GM23338 (cell line): ENCODE measurements around the gene SNRPA. TPM values are rescaled to one million over a fixed set of nuclear protein-coding genes. Genes with fewer than 3 reads are reported as not detected.

ENCODE experiments used
- ATAC-seq: fragments of 200-7000 bp; cut with Tn5 transposase; 3 replicates; pipeline ENCODE4 v1.9.1; 2020
- DNase-seq: peaks from one replicate; pipeline ENCODE4 v3.0.0-alpha.2; 2015; ENCODE audit warnings: low spot score
- H2AFZ ChIP-seq: fragments of 200-600 bp; sonication (generic); 2 replicates; pipeline ENCODE4 v1.8.0; 2016; ENCODE audit warnings: antibody characterized with exemption, mild to moderate bottlenecking, moderate library complexity
- H3F3A ChIP-seq: fragments of 200-600 bp; sonication (generic); replicated peaks from 2 replicates; pipeline ENCODE4 v1.8.0; 2017; ENCODE audit warnings: antibody characterized with exemption, mixed run types, low read depth
- H3K27ac ChIP-seq: fragments of 200-600 bp; sonication (generic); 2 replicates; pipeline ENCODE4 v1.6.1; 2016; ENCODE audit warnings: low read depth
- H3K27me3 ChIP-seq: fragments of 200-600 bp; sonication (generic); 2 replicates; pipeline ENCODE4 v1.8.0; 2016; ENCODE audit warnings: mild to moderate bottlenecking, mixed run types, moderate library complexity; ENCODE audit not compliant: insufficient read depth
- H3K36me3 ChIP-seq: fragments of 200-600 bp; sonication (generic); 2 replicates; pipeline ENCODE4 v1.8.0; 2016; ENCODE audit warnings: mild to moderate bottlenecking; ENCODE audit not compliant: insufficient read depth
- H3K4me1 ChIP-seq: fragments of 200-600 bp; sonication (generic); 2 replicates; pipeline ENCODE4 v1.8.0; 2016; ENCODE audit warnings: mild to moderate bottlenecking, moderate library complexity; ENCODE audit not compliant: insufficient read depth
- H3K4me2 ChIP-seq: fragments of 200-600 bp; sonication (generic); 2 replicates; pipeline ENCODE4 v1.7.1; 2017; ENCODE audit warnings: mixed run types
- H3K4me3 ChIP-seq: fragments of 200-600 bp; sonication (generic); 2 replicates; pipeline ENCODE4 v1.6.1; 2016; ENCODE audit warnings: mixed run types
- H3K79me2 ChIP-seq: fragments of 200-600 bp; sonication (generic); replicated peaks from 2 replicates; pipeline ENCODE4 v1.8.0; 2017; ENCODE audit warnings: mild to moderate bottlenecking; ENCODE audit not compliant: insufficient read depth
- H3K9me2 ChIP-seq: fragments of 200-600 bp; sonication (generic); 2 replicates; pipeline ENCODE4 v1.8.0; 2017; ENCODE audit not compliant: insufficient read depth
- H4K20me1 ChIP-seq: fragments of 200-600 bp; sonication (generic); replicated peaks from 2 replicates; pipeline ENCODE4 v1.8.0; 2017; ENCODE audit warnings: mild to moderate bottlenecking; ENCODE audit not compliant: insufficient read depth
- H3K27ac Mint-ChIP-seq: 2 replicates; pipeline ENCODE4 v1.8.0; 2020; ENCODE audit warnings: inconsistent platforms, mild to moderate bottlenecking, moderate library complexity, mixed read lengths
- H3K27me3 Mint-ChIP-seq: 3 replicates; pipeline ENCODE4 v1.8.0; 2022; ENCODE audit warnings: low read depth, mild to moderate bottlenecking, moderate library complexity, mixed read lengths, inconsistent platforms; ENCODE audit not compliant: insufficient read depth, poor library complexity
- H3K36me3 Mint-ChIP-seq: 3 replicates; pipeline ENCODE4 v1.8.0; 2021; ENCODE audit warnings: low read depth, mild to moderate bottlenecking, inconsistent platforms, moderate library complexity, mixed read lengths
- H3K4me1 Mint-ChIP-seq: 3 replicates; pipeline ENCODE4 v1.8.0; 2020; ENCODE audit warnings: mild to moderate bottlenecking, inconsistent platforms, mixed read lengths
- H3K4me3 Mint-ChIP-seq: 3 replicates; pipeline ENCODE4 v1.8.0; 2021; ENCODE audit warnings: moderate library complexity, mild to moderate bottlenecking, inconsistent platforms, mixed read lengths
- H3K9me3 Mint-ChIP-seq: 3 replicates; pipeline ENCODE4 v1.8.0; 2020; ENCODE audit warnings: moderate library complexity, mild to moderate bottlenecking, inconsistent platforms, mixed read lengths
- CREB1 ChIP-seq: fragments of 250-450 bp; sonication (Bioruptor Pico); IDR thresholded peaks from 2 replicates; pipeline ENCODE4 v1.5.0; 2020; ENCODE audit warnings: low read depth, mild to moderate bottlenecking, moderate library complexity
- EZH2 ChIP-seq: fragments of 200-600 bp; sonication (generic); IDR thresholded peaks from one replicate; pipeline ENCODE4 v1.8.0; 2017; ENCODE audit warnings: antibody characterized with exemption, mild to moderate bottlenecking, low read depth; ENCODE audit not compliant: unreplicated experiment
- EZH2phosphoT487 ChIP-seq: fragments of 200-600 bp; sonication (generic); IDR thresholded peaks from one replicate; pipeline ENCODE4 v1.8.1; 2018; ENCODE audit warnings: antibody characterized with exemption; ENCODE audit not compliant: unreplicated experiment
- JUNB ChIP-seq: IDR thresholded peaks from one replicate; pipeline ENCODE4 v1.6.1; 2016; ENCODE audit warnings: antibody characterized with exemption; ENCODE audit not compliant: unreplicated experiment
- NANOG ChIP-seq: IDR thresholded peaks from 2 replicates; pipeline ENCODE4 v1.6.1; 2016; ENCODE audit warnings: antibody characterized with exemption, borderline replicate concordance
- POLR2AphosphoS5 ChIP-seq: IDR thresholded peaks from 2 replicates; pipeline ENCODE4 v1.6.1; 2016; ENCODE audit warnings: antibody characterized with exemption, low read depth
- STAT1 ChIP-seq: IDR thresholded peaks from one replicate; pipeline ENCODE4 v1.6.1; 2016; ENCODE audit warnings: antibody characterized with exemption; ENCODE audit not compliant: unreplicated experiment
- ZNF114 ChIP-seq: fragments of 250-450 bp; sonication (Bioruptor Pico); IDR thresholded peaks from 2 replicates; pipeline ENCODE4 v1.5.0; 2020; ENCODE audit warnings: mild to moderate bottlenecking, moderate library complexity
- ZNF331 ChIP-seq: fragments of 250-450 bp; sonication (Bioruptor Pico); IDR thresholded peaks from 2 replicates; pipeline ENCODE4 v1.5.0; 2020; ENCODE audit warnings: low read depth, mild to moderate bottlenecking, moderate library complexity
- polyA plus RNA-seq: library from polyadenylated mRNA; unstranded; fragments of >200 nt; fragmentation: Nextera tagmentation; extraction: Ambion mirVana; gene quantifications from 2 replicates; pipeline ENCODE4 v1.2.1, GENCODE V29; 2016
- total RNA-seq: library from RNA; depleted of rRNA; stranded (reverse); fragments of >200 nt; shearing (Covaris generic); gene quantifications from 2 replicates; pipeline ENCODE4 v1.2.3, GENCODE V29; 2014
- TF ChIP-seq, protein P1 (sequence below): IDR thresholded peaks from 2 replicates; pipeline ENCODE4 v1.6.1; 2016; ENCODE audit warnings: antibody characterized with exemption
- TF ChIP-seq, protein P2 (sequence below), 2 experiments: fragments of 200-600 bp in 1 of 2; sonication (generic) in 1 of 2; conservative IDR thresholded peaks; 2 replicates each; pipeline versions ENCODE4 v1.5.1 to v1.6.1; 2016 to 2017; ENCODE audit warnings: antibody characterized with exemption in 2 of 2, low read depth in 2 of 2, mild to moderate bottlenecking in 2 of 2, moderate library complexity in 1 of 2
- TF ChIP-seq, protein P3 (sequence below): IDR thresholded peaks from one replicate; pipeline ENCODE4 v1.6.1; 2018; ENCODE audit warnings: antibody characterized with exemption; ENCODE audit not compliant: unreplicated experiment
- TF ChIP-seq, protein P4 (sequence below): fragments of 250-450 bp; sonication (Bioruptor Pico); IDR thresholded peaks from 2 replicates; pipeline ENCODE4 v1.5.0; 2020; ENCODE audit warnings: mild to moderate bottlenecking, moderate library complexity

Gene SNRPA
- total and polyA plus RNA-seq, 2 experiments from 2014 or later: 295 to 326 TPM

DNA sequence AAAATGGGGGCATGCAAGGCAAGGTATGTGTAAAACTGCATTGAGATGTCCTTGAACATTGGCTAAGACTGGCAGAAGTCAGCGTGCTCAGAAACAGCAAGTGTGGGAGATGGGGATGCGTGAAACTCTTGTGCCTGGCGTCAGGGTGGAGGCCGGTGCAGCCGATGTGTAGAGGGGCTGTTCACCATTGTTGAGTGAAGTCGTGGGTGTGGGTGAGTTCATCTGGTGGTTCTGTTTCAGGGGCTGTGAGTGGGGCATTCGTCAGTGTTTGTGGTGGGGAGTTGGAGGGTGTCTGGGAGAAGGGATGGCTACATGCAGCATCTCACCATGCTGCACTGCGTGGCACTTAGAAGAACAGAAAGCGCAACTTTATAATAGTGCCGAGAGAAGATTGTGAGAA is 13.0 kb downstream of the SNRPA start:
- no peak overlapping the region for H3K27ac Mint-ChIP-seq
- H3K79me2 ChIP-seq: peaks cover 20% of the 10 kb centered on the region; the same call in 1 of the 2 replicates
- no peaks in the 10 kb centered on the region for H3K4me1 ChIP-seq
- H3K4me3 Mint-ChIP-seq: no peak overlapping the region
- H3F3A ChIP-seq: peaks cover 55% of the 10 kb centered on the region
- H3K4me1 Mint-ChIP-seq: no peaks in the 10 kb centered on the region
- peaks cover 67% of the 10 kb centered on the region for H3K36me3 ChIP-seq
- ATAC-seq (no peak), DNase-seq (no peak)
- no peaks in the 10 kb centered on the region for H3K9me2 ChIP-seq
- peaks cover 34% of the 10 kb centered on the region for H4K20me1 ChIP-seq
- peaks cover 2% of the 10 kb centered on the region for H3K27me3 Mint-ChIP-seq
- no peak overlapping the region for H2AFZ ChIP-seq
- no peaks in the 10 kb centered on the region for H3K27me3 ChIP-seq
- H3K9me3 Mint-ChIP-seq: no peaks in the 10 kb centered on the region
- peaks cover 84% of the 10 kb centered on the region for H3K36me3 Mint-ChIP-seq
- TF ChIP-seq, protein P1, sequence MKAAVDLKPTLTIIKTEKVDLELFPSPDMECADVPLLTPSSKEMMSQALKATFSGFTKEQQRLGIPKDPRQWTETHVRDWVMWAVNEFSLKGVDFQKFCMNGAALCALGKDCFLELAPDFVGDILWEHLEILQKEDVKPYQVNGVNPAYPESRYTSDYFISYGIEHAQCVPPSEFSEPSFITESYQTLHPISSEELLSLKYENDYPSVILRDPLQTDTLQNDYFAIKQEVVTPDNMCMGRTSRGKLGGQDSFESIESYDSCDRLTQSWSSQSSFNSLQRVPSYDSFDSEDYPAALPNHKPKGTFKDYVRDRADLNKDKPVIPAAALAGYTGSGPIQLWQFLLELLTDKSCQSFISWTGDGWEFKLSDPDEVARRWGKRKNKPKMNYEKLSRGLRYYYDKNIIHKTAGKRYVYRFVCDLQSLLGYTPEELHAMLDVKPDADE: no peak
- TF ChIP-seq NANOG: no peak
- no peak for TF ChIP-seq ZNF114 (CRISPR knock-in tag)
- no peak for TF ChIP-seq STAT1
- TF ChIP-seq, protein P2, sequence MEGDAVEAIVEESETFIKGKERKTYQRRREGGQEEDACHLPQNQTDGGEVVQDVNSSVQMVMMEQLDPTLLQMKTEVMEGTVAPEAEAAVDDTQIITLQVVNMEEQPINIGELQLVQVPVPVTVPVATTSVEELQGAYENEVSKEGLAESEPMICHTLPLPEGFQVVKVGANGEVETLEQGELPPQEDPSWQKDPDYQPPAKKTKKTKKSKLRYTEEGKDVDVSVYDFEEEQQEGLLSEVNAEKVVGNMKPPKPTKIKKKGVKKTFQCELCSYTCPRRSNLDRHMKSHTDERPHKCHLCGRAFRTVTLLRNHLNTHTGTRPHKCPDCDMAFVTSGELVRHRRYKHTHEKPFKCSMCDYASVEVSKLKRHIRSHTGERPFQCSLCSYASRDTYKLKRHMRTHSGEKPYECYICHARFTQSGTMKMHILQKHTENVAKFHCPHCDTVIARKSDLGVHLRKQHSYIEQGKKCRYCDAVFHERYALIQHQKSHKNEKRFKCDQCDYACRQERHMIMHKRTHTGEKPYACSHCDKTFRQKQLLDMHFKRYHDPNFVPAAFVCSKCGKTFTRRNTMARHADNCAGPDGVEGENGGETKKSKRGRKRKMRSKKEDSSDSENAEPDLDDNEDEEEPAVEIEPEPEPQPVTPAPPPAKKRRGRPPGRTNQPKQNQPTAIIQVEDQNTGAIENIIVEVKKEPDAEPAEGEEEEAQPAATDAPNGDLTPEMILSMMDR (conservative IDR thresholded peaks at IDR 0.05; ENCODE audit: low read depth in 2 of 2): no peak
- no peak for TF ChIP-seq EZH2phosphoT487
- TF ChIP-seq, protein P3, sequence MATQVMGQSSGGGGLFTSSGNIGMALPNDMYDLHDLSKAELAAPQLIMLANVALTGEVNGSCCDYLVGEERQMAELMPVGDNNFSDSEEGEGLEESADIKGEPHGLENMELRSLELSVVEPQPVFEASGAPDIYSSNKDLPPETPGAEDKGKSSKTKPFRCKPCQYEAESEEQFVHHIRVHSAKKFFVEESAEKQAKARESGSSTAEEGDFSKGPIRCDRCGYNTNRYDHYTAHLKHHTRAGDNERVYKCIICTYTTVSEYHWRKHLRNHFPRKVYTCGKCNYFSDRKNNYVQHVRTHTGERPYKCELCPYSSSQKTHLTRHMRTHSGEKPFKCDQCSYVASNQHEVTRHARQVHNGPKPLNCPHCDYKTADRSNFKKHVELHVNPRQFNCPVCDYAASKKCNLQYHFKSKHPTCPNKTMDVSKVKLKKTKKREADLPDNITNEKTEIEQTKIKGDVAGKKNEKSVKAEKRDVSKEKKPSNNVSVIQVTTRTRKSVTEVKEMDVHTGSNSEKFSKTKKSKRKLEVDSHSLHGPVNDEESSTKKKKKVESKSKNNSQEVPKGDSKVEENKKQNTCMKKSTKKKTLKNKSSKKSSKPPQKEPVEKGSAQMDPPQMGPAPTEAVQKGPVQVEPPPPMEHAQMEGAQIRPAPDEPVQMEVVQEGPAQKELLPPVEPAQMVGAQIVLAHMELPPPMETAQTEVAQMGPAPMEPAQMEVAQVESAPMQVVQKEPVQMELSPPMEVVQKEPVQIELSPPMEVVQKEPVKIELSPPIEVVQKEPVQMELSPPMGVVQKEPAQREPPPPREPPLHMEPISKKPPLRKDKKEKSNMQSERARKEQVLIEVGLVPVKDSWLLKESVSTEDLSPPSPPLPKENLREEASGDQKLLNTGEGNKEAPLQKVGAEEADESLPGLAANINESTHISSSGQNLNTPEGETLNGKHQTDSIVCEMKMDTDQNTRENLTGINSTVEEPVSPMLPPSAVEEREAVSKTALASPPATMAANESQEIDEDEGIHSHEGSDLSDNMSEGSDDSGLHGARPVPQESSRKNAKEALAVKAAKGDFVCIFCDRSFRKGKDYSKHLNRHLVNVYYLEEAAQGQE: no peak
- no peak for TF ChIP-seq JUNB
- TF ChIP-seq ZNF331 (CRISPR knock-in tag): no peak
- no peak for TF ChIP-seq POLR2AphosphoS5
- no peak for TF ChIP-seq EZH2
- TF ChIP-seq, protein P4, sequence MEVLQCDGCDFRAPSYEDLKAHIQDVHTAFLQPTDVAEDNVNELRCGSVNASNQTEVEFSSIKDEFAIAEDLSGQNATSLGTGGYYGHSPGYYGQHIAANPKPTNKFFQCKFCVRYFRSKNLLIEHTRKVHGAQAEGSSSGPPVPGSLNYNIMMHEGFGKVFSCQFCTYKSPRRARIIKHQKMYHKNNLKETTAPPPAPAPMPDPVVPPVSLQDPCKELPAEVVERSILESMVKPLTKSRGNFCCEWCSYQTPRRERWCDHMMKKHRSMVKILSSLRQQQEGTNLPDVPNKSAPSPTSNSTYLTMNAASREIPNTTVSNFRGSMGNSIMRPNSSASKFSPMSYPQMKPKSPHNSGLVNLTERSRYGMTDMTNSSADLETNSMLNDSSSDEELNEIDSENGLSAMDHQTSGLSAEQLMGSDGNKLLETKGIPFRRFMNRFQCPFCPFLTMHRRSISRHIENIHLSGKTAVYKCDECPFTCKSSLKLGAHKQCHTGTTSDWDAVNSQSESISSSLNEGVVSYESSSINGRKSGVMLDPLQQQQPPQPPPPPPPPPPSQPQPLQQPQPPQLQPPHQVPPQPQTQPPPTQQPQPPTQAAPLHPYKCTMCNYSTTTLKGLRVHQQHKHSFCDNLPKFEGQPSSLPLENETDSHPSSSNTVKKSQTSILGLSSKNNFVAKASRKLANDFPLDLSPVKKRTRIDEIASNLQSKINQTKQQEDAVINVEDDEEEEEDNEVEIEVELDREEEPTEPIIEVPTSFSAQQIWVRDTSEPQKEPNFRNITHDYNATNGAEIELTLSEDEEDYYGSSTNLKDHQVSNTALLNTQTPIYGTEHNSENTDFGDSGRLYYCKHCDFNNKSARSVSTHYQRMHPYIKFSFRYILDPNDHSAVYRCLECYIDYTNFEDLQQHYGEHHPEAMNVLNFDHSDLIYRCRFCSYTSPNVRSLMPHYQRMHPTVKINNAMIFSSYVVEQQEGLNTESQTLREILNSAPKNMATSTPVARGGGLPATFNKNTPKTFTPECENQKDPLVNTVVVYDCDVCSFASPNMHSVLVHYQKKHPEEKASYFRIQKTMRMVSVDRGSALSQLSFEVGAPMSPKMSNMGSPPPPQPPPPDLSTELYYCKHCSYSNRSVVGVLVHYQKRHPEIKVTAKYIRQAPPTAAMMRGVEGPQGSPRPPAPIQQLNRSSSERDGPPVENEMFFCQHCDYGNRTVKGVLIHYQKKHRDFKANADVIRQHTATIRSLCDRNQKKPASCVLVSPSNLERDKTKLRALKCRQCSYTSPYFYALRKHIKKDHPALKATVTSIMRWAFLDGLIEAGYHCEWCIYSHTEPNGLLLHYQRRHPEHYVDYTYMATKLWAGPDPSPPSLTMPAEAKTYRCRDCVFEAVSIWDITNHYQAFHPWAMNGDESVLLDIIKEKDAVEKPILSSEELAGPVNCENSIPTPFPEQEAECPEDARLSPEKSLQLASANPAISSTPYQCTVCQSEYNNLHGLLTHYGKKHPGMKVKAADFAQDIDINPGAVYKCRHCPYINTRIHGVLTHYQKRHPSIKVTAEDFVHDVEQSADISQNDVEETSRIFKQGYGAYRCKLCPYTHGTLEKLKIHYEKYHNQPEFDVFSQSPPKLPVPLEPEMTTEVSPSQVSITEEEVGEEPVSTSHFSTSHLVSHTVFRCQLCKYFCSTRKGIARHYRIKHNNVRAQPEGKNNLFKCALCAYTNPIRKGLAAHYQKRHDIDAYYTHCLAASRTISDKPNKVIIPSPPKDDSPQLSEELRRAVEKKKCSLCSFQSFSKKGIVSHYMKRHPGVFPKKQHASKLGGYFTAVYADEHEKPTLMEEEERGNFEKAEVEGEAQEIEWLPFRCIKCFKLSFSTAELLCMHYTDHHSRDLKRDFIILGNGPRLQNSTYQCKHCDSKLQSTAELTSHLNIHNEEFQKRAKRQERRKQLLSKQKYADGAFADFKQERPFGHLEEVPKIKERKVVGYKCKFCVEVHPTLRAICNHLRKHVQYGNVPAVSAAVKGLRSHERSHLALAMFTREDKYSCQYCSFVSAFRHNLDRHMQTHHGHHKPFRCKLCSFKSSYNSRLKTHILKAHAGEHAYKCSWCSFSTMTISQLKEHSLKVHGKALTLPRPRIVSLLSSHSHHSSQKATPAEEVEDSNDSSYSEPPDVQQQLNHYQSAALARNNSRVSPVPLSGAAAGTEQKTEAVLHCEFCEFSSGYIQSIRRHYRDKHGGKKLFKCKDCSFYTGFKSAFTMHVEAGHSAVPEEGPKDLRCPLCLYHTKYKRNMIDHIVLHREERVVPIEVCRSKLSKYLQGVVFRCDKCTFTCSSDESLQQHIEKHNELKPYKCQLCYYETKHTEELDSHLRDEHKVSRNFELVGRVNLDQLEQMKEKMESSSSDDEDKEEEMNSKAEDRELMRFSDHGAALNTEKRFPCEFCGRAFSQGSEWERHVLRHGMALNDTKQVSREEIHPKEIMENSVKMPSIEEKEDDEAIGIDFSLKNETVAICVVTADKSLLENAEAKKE (CRISPR knock-in tag): no peak
- no peak for TF ChIP-seq CREB1
- H3K4me2 ChIP-seq: no peak overlapping the region
- no peak overlapping the region for H3K4me3 ChIP-seq
- no peak overlapping the region for H3K27ac ChIP-seq
